Measurements from ENCODE around the gene TNNI2.
"Not testable (repeated sequence)": the region's sequence is repeated elsewhere in the genome, so short reads cannot be mapped to it uniquely, and the experiment has no call there.

TNNI2 gene

GRCh38 chr11:1805525-1805924 lies 33.3 kb upstream of the TNNI2 start:
- TF ChIP-seq CTCF (IDR thresholded peaks at IDR 0.05; ENCODE audit: low read depth, low read length) = no peak
- no peak for DNase-seq (ENCODE audit: extremely low read depth, low read depth)

GRCh38 chr11:1807264-1807995 lies 31.4 kb upstream of the TNNI2 start:
- TF ChIP-seq CTCF (IDR thresholded peaks at IDR 0.05; ENCODE audit: low read depth, low read length) = no peak
- DNase-seq (ENCODE audit: extremely low read depth, low read depth) = no peak

GRCh38 chr11:1810761-1811160 lies 28.0 kb upstream of the TNNI2 start:
- DNase-seq (ENCODE audit: extremely low read depth, low read depth) = no peak
- no peak for TF ChIP-seq CTCF (IDR thresholded peaks at IDR 0.05; ENCODE audit: low read depth, low read length)

- no peak for TF ChIP-seq CTCF (IDR thresholded peaks at IDR 0.05; ENCODE audit: low read depth, low read length)
- DNase-seq (ENCODE audit: extremely low read depth, low read depth) = no peak
Observed at GRCh38 chr11:1812274-1812673, 26.5 kb upstream of the TNNI2 start.

- no peak for DNase-seq (ENCODE audit: extremely low read depth, low read depth)
- TF ChIP-seq CTCF (IDR thresholded peaks at IDR 0.05; ENCODE audit: low read depth, low read length) = no peak
Observed at GRCh38 chr11:1812801-1813200, 26.0 kb upstream of the TNNI2 start.

GRCh38 chr11:1813356-1813755 lies 25.4 kb upstream of the TNNI2 start:
- not testable (repeated sequence) for DNase-seq (ENCODE audit: extremely low read depth, low read depth)

- TF ChIP-seq CTCF (IDR thresholded peaks at IDR 0.05; ENCODE audit: low read depth, low read length) = no peak
- DNase-seq (ENCODE audit: extremely low read depth, low read depth) = no peak
Observed at GRCh38 chr11:1814691-1815090, 24.1 kb upstream of the TNNI2 start.

GRCh38 chr11:1815311-1815710 lies 23.5 kb upstream of the TNNI2 start:
- DNase-seq (ENCODE audit: extremely low read depth, low read depth) = no peak
- no peak for TF ChIP-seq CTCF (IDR thresholded peaks at IDR 0.05; ENCODE audit: low read depth, low read length)

All from AG09319 (cell line).